Kidney (tissue), 14 donors: ENCODE data around the gene SHROOM1. TPM values are rescaled to one million over a fixed set of nuclear protein-coding genes. Genes with fewer than 3 reads are reported as not detected.
A peak's percentile ranks its signal among the peaks of the same experiment; 100 is the strongest.

Source experiments
- DNase-seq, 5 donors: peaks; one replicate each; pipeline ENCODE4 v3.0.0-alpha.2; 2013 to 2020
- FAIRE-seq: peaks from 2 replicates; lab custom pipeline; 2012; peaks lifted over from hg19 to GRCh38; lab: Jason Lieb, UNC
- H3K27ac ChIP-seq, 2 donors: one replicate each; pipeline ENCODE4 v1.7.0; 2013; ENCODE audit warnings: low read depth in 2 of 2, low read length in 2 of 2, inconsistent platforms in 1 of 2
- H3K27me3 ChIP-seq: one replicate; pipeline ENCODE4 v1.7.1; 2013; ENCODE audit warnings: low read length, inconsistent platforms; ENCODE audit not compliant: control insufficient read depth, insufficient read depth
- H3K36me3 ChIP-seq, 3 donors: one replicate each; pipeline versions ENCODE4 v1.7.0 to v1.7.1; 2013; ENCODE audit warnings: low read length in 3 of 3, control low read depth in 1 of 3, inconsistent platforms in 1 of 3; ENCODE audit not compliant: insufficient read depth in 3 of 3, control insufficient read depth in 2 of 3
- H3K4me1 ChIP-seq, 3 donors: one replicate each; pipeline versions ENCODE4 v1.7.0 to v1.7.1; 2013; ENCODE audit warnings: low read length in 3 of 3, inconsistent platforms in 1 of 3, low read depth in 1 of 3; ENCODE audit not compliant: control insufficient read depth in 2 of 3, insufficient read depth in 2 of 3
- H3K4me3 ChIP-seq, 3 donors: one replicate each; pipeline versions ENCODE4 v1.7.0 to v1.8.1; 2013; ENCODE audit warnings: low read length in 3 of 3, control low read depth in 1 of 3, inconsistent platforms in 1 of 3
- H3K9ac ChIP-seq, 3 donors: one replicate each; pipeline versions ENCODE4 v1.7.0 to v1.7.1; 2013; ENCODE audit warnings: low read length in 3 of 3, control low read depth in 1 of 3, inconsistent platforms in 1 of 3
- H3K9me3 ChIP-seq, 3 donors: one replicate each; pipeline versions ENCODE4 v1.7.0 to v1.7.1; 2013; ENCODE audit warnings: low read length in 3 of 3, control low read depth in 1 of 3, inconsistent platforms in 1 of 3; ENCODE audit not compliant: control insufficient read depth in 2 of 3, insufficient read depth in 1 of 3
- CTCF ChIP-seq: IDR thresholded peaks from 3 replicates; pipeline ENCODE4 v1.5.1; 2012; ENCODE audit warnings: mild to moderate bottlenecking, moderate library complexity, borderline replicate concordance; ENCODE audit not compliant: insufficient read depth; ENCODE audit errors: extremely low read depth
- intact Hi-C: fragments of 100-400 bp; cut with DNase I; formaldehyde crosslinking; loops from one replicate; pipeline ENCODE4 v1.11.1; 2022
- polyA plus RNA-seq: library from polyadenylated mRNA; stranded (reverse); fragments of 350-450 nt; fragmentation: Illumina TruSeq; extraction: RNeasy Lipid Tissue Mini Kit (QIAGEN cat#74804); gene quantifications from one replicate; pipeline ENCODE4 v1.2.3, GENCODE V29; 2014; ENCODE audit warnings: low read depth, low replicate concordance; ENCODE audit not compliant: insufficient read depth
- total RNA-seq: library from RNA; stranded (reverse); fragmentation: NEBNext Ultra II Directional; extraction: Animal tissue kit (Norgen Biotek cat#: 25700); gene quantifications from one replicate; pipeline ENCODE4 v1.2.1, GENCODE V29; 2021
- donor health status: control.
- donor health status: control.
- donor health status: control.
- donor health status: control.
- donor health status: control.
- donor health status: DM: yes; HTN: yes; CAD: no.
- donor health status: Normal renal cell carcinoma (clear cell type).

The SHROOM1 gene
- total and polyA plus RNA-seq, 2 donors from 2014 or later, result 7.8 to 13.4 TPM

- Histone ChIP-seq H3K4me3 (no peak overlapping the region), H3K27me3 (no peaks in the 10 kb centered on the region), H3K36me3 (peaks cover 6 to 28% (median 20%) of the 10 kb centered on the region in 3 donors), H3K9ac (no peak overlapping the region), H3K27ac (no peak overlapping the region), H3K9me3 (no peaks in the 10 kb centered on the region), H3K4me1 (peaks cover 0 to 30% (median 18%) of the 10 kb centered on the region in 3 donors)
- intact Hi-C loops, result no loop called here
- TF ChIP-seq CTCF, result no peak
- FAIRE-seq (no peak), DNase-seq (no peak)
Measured at GRCh38 chr5:132868754-132869153, 38.3 kb upstream of the SHROOM1 start.

- Histone ChIP-seq H3K27ac (peak overlapping the region; percentile 89 to 94), H3K4me1 (peaks cover 0 to 20% (median 10%) of the 10 kb centered on the region in 3 donors), H3K9ac (peak overlapping the region; percentile 65 to 95 (median 72)), H3K9me3 (no peaks in the 10 kb centered on the region), H3K36me3 (peaks cover 3 to 25% (median 17%) of the 10 kb centered on the region in 3 donors), H3K27me3 (no peaks in the 10 kb centered on the region), H3K4me3 (peak overlapping the region; percentile 88 to 93 (median 90))
- no peak for DNase-seq
- TF ChIP-seq CTCF, result no peak
- FAIRE-seq, result no peak
- intact Hi-C loops, result no loop called here
Measured at GRCh38 chr5:132867046-132867451, 36.6 kb upstream of the SHROOM1 start.

- H3K4me3 ChIP-seq, result peak within 1 kb of the TSS; percentile 88 to 93 (median 90)
- H3K9me3 ChIP-seq, result no peaks in the 10 kb centered on the region
- H3K9ac ChIP-seq, result peak within 1 kb of the TSS; percentile 65 to 95 (median 72)
- peaks cover 0 to 20% (median 13%) of the 10 kb centered on the region in 3 donors for H3K36me3 ChIP-seq
- FAIRE-seq, result peak; percentile 95
- intact Hi-C loops, result no loop called here
- TF ChIP-seq CTCF, result no peak
- H3K4me1 ChIP-seq, result peaks cover 0 to 15% (median 10%) of the 10 kb centered on the region in 3 donors
- peak; percentile 98 to 100 (median 99) for DNase-seq
- H3K27ac ChIP-seq, result peak within 1 kb of the TSS; percentile 89 to 94
- no peaks in the 10 kb centered on the region for H3K27me3 ChIP-seq
Measured at GRCh38 chr5:132866342-132867045, 36.0 kb upstream of the SHROOM1 start, which contains the start of the genes GDF9 and UQCRQ. TSS of gene GDF9 (minus strand) at chr5:132866469. CDS start at chr5:132864533, 1,936 bp downstream. TSS of gene UQCRQ (plus strand) at chr5:132866642. CDS start at chr5:132866882, 240 bp downstream.
